CD4-positive, alpha-beta T cell treated with Interleukin-12 subunit alpha and Interleukin-12 subunit beta, for 1 hour (primary cell): Measurements from ENCODE around the gene FRG2C.
"Not testable (repeated sequence)": the region's sequence is repeated elsewhere in the genome, so short reads cannot be mapped to it uniquely, and the experiment has no call there.

Experiments
- DNase-seq: peaks from one replicate; pipeline ENCODE4 v3.0.0-alpha.2; 2020

FRG2C gene

GRCh38 chr3:75669348-75670297 lies 5.5 kb downstream of the FRG2C start:
- not testable (repeated sequence) for DNase-seq

GRCh38 chr3:75670298-75671286 lies 6.5 kb downstream of the FRG2C start:
- DNase-seq, result not testable (repeated sequence)

DNA sequence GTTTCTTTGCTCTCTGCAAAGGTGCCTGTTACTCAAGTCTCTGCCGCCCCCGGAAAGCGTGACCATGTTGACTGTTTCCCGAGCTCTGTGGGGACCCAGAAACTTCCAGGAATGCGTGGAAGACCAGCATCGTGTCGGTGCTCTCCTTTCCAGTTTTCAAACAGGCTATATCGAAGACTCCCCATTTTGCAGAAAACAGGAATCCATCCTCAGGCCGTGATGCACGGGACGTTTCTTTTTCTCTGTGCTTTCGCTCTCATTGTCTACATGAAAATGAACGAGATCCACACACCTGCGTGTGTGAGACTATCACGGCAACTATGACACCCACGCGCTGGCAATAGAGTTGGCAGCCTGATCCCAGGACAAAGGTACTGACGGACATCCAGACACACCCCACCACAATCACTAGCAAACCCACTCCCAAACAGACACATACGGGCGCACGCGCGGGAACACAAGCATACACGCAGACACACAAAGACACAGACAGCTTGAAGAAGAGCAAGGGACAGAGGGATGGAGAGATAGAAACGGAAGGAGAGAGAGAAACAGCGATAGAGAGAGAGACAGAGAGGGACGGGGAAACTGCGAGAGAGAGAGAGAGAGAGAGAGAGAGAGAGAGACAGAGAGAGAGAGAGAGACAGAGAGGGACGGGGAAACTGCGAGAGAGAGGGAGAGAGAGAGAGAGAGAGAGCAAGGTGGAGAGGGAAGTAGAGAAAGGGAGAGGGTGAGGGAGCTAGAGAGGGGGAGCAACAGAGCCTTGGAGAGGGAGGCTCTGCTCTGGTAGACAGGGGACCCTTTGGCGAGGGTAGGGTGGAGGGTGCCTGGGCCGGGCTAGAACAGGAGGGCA lies 7.4 kb downstream of the FRG2C start:
- not testable (repeated sequence) for DNase-seq

DNA sequence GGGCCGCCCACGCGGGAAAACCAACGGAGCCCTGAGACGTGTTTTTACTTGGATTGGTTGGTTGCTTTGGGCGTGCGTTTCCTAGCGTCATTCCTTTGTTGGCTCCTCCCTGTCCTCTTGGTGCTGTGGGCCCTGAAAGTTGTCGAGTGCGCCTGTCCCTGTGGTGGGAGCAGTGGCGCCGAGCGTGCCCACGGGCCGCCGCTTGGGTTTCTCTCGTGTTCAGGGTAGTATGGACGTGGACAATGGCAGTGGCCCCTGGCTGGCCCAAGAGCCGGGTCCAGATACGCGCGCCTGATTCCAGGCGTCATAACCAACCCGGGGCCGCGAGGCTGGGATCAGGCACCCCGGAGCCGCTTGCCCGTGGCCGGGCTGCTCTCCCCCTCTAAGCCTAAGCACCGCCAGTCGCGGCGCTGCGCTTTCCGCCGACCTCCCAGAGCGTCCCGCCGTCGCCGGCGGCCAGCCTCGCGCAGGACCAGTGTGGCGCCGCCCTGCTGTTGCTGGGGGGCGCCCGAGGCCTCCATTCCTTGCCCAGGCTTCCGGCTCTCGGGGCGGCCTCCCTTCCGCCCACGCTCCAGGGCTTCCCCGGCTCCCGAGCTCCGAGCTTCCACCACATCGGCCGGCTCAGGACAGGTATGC lies 8.1 kb downstream of the FRG2C start:
- DNase-seq, result not testable (repeated sequence)

DNA sequence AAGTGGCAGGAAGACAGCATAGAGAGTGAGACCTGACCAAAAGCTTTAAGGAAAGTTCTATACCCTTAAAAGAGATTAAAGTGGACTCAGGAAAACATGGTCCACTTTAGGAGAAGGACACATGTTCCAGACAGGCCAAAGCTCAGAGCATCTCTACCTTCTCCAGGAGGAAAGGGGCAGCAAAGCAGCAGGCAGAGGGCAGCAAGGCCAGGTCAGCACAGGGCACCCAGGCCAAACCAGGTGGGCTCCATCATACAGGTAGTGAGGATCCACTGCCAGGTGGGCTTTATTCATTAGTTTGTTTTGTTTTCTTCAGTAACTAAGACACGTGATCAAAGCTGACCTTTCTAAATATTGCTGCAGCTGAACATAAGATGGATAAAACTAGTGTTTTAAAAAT lies 19.8 kb downstream of the FRG2C start:
- not testable (repeated sequence) for DNase-seq

DNA sequence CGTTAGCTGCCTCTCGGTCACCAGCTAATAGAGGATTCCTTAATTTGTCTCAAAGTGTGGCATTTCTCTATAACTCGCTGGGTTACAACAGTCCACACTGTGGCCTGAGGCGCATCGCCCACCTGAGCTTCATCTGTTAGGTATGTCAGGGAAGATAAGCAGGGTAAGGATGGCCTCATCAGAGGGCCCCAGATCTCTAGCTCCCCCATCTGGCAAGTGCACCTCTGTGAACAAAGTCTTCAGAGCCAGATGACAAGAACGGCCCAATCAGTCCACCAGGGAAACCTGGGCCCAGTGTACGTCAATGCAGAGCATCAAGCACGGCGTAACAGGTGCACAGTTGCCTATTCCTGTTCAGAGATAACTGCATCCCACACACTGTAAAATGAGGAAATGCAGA lies 23.2 kb downstream of the FRG2C start:
- DNase-seq, result no peak

DNA sequence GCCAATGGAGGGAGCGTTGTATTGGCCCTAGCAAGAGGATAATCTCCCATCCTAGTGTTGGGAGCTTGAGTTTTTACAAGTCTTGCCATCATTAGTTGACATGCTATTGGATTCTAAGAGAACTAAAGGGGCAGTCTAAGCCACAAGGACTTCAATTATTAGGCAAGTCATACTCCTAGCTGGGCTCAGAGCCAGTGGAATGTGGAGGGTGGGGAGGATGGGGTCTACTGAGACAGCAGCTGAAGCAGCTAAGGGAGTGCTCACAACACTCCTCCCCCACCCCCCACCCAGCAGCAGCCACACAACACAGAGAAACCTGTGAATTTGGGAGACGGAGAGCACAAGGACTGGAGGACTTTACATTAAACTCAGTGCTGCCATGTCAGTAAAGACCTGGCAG lies 27.9 kb downstream of the FRG2C start:
- no peak for DNase-seq
